Stimulated activated CD4-positive, alpha-beta T cell treated with anti-CD3 and anti-CD28 coated beads, TNF-alpha, amount 100 ng/mL, for 48 hours (primary cell): ENCODE data around the gene SH3RF3.
"Not testable (repeated sequence)": the region's sequence is repeated elsewhere in the genome, so short reads cannot be mapped to it uniquely, and the experiment has no call there.

Source experiments
- DNase-seq, 3 donors: peaks; one replicate each; pipeline ENCODE4 v3.0.0-alpha.2; 2020; ENCODE audit warnings: low read depth in 3 of 3

The SH3RF3 gene

DNA sequence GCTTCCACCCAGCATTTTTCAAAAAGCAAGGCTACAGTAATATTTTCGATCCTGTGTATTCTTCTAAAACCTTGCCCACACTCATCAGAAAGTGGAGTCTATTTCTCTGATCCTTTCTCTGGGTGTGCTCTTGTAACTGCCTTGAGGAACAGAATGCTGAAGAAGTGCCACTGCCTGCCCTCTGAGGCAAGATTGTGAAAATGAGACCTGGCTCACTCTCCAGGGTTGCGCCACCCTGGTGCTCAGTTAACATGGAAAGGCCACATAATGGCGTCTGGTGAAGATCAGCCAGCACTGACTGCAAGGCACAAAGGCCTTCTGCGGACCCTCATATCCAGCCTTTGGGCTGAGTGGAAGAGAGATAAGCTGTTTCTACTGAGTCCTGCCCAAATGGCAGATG lies 11.2 kb upstream of the SH3RF3 start:
- no peak for DNase-seq

DNA sequence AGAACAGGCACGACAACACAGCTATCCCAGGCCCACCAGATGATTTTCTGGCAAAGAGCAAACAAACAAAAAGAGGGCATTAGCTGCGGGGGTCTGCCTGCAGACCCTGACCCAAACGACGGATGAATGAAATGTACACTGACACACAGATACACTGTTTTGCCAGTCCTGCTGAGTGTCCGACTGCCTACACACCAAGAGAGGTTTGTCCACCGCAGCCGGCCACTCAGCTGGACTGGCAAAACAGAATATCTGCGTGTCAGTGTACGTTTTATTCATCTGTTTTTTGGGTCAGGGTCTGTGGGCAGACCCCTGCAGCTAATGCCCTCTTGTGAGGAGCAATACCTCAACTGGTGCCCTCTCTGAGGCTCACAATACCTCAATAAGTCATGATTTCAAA lies 10.7 kb upstream of the SH3RF3 start:
- no peak for DNase-seq

DNA sequence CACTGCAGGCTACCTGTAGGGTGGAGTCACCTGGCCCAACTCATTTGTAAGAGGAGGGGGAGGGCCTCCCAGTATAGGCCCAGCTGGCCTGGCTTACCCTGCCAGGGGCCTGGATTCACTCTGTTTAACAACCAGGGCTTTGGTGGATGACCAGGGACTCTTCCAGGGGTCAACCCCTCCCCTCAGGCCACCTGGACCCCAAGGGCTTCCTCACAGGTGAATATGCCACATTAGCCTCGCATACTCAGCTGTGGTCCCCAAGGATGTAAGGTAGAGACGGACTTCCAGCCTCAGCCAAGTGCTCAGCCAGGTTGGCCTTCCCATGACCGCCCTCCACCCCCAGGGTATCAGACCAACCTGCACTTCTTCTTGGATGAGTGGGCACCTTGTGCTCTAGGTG lies 8.8 kb upstream of the SH3RF3 start:
- no peak for DNase-seq

DNA sequence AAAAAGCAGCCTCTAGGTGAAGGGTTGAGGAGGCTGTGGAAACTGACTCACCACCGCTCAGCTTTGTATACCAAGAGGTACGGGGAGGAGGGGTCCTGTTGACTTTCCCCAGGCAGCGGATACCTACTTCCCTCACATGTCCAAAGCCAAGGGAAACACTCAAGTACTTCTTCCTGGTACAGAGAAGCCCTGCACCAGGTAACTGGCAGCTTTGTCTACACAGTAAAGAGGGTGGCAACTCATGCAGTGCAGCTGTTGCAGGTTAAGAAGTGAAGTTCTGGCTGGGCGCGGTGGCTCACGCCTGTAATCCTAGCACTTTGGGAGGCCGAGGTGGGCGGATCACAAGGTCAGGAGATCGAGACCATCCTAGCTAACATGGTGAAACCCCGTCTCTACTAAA lies 8.3 kb upstream of the SH3RF3 start:
- DNase-seq = not testable (repeated sequence)

DNA sequence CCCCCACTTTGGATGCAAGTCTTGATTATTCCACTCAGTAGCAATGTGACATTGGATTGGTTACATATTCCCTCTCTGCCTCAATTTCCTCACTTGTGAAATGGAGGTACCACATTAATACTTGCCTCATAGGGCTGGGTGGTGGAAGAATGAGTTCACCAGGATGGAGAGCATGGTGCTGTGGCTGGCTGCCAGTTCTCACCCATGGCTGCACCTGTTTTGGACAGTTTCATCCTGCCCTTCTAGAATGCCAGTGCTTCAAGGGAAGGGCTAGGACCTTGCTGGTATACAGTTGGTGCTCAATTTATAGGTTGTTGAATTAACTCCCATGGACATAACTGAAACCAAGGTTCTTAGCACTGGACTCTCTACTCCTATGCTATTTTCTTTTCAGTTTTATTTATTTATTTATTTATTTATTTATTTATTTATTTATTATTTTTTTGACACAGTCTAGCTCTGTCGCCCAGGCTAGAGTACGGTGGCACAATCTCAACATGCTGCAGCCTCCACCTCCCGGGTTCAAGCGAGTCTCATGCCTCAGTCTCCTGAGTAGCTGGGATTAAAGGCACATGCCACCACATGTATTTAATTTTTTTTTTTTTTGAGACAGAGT lies 5.3 kb upstream of the SH3RF3 start:
- no peak for DNase-seq

DNA sequence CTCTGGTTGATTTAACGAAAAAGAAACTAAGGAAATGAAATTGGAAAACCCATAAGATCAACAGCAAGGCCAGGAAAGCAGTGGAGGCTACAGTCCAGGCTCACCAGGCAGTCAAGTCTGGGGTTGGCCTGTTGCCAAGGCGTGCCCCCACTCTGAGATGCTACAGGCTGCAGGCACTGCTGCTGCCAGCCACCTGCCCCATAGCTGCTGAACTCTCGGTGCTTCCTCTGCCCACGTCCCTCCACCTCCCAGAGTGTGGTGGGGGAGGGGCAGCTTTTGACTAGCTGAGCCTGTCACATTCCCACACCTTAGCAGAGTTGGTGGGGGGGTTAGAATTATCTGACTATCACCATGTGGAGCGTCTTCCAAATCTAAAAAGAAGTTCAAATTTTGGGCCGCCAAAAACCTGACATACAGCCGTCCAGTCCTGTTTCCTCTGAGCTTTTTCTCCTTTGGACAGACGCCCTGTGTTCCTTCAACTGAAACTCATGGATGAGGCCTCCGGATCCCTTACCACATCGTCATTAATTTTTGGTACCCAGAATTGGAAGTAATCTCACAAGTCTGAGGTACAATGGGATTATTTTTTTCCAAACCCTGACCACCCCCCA lies 3.9 kb upstream of the SH3RF3 start:
- no peak for DNase-seq

DNA sequence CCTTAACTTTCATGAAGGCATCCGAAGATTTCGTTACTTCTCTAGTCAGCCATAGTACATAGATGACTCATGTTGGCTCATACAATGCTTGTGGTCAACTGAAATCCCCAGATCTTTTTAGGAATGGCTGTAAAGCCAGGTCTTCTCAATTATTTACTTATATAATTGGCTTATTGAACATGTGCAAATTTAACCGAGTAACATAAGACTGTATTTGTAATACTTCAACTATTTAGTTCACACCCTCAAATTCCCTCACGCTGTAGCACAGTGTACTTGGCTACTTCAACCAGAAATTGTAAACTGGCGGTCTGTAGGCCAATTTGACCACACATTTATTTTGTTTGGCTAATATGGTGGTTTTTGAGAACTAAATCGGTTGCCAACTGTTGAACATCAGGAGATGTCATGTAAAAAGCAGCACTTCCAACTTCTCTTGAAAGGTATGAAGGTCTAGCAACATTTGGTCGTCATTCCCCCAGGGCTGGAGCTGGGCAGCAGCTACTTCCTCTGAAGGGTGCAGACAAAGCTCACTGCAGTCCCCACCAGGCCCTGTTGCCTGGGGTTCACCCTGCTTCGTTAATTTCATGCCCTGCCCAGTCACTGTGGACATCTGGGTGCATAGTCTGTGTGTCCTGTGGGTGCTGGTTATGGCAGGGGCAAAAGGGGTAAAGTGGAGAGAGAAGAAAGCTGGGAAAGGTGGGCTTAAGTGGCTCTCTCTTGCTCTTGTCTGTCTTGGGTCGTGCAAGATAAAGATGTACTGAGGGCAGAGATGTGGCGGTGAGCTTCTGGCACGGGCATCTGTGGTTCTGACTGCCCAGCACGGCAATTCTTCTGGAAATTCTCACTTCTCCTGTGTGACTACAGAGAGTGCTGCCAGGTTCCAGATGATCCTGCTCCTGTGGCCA lies 3.2 kb upstream of the SH3RF3 start:
- DNase-seq = no peak

DNA sequence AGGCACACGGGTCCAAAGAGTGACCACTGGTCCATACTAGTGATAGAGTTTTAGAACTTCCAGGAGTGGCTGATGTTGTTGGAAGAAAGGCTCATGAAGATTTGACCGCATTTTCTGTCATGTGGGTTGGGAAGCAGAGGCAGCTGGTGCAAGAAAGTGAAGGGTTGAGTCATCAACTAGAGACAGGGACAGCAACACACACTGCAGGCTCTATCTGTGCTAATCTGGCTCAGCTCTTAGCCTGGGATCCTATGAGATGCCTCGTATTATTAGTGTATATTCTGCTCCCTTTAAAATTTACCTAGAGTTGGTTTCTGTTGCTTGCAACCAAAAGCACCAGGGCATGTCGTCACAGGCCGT lies 2.5 kb upstream of the SH3RF3 start:
- DNase-seq = no peak

DNA sequence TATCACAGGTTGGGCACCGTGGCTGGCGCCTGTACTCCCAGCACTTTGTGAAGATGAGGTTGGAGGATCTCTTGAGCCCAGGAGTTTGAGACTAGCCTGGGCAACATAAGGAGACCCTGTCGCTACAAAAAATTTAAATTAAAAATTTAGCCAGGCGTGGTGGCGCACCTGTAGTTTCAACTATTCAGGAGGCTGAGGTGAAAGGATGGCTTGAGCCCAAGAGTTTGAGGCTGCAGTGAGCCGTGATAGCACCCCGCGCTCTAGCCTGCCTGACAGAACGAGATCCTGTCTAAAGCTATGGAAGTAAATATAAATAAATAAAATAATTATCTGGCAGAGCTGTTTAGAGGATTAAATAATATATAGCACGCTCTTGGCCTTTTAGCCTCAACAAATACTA lies 1.4 kb upstream of the SH3RF3 start:
- no peak for DNase-seq

DNA sequence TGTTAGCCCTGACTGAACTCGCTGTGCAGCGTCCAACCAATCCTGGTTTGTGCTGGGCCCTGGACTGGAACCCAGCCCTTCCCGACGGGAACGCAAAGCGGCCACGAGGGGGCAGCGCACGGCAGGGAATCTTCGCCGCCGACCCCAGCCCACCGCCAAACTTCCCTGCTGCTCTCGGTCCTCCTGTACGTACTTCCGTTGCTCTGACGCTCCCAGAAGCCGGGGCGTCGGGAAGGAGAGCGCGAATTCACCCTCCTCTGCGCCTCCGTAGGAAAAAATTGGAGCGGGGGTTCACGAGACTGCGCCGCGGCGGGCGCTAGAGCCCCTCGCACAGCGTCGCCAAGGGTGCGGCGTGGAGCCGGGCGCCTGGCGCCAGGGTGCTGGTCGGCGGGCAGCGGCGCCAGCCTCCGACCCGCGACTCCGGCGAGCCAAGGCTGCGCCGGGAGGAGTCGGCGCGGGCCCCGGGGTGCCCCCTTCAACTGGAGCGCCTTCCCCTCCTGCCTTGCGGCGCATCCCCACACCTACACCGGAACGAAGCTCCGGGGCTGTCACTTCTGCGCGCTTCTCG lies 873 bp upstream of the SH3RF3 start:
- DNase-seq = peak; percentile 34 to 64 (median 42)

DNA sequence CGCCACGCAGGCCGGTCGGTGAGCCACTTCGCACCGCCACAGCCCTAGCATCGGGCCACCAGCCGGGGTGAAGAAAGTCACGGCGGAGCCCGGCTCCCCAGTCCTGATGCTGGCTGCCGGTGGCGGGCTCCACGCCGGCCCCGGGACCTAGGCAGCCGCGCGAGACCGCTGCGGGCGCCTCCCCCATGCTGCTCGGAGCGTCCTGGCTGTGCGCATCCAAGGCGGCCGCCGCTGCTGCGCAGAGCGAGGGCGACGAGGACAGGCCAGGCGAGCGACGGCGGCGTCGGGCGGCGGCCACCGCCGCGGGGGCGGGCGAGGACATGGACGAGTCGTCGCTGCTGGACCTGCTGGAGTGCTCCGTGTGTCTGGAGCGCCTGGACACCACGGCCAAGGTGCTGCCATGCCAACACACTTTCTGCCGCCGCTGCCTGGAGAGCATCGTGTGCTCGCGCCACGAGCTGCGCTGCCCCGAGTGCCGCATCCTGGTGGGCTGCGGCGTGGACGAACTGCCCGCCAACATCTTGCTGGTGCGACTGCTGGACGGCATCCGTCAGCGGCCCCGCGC lies 433 bp downstream of the SH3RF3 start:
- peak in 1 of 3 donors; percentile 32 for DNase-seq

DNA sequence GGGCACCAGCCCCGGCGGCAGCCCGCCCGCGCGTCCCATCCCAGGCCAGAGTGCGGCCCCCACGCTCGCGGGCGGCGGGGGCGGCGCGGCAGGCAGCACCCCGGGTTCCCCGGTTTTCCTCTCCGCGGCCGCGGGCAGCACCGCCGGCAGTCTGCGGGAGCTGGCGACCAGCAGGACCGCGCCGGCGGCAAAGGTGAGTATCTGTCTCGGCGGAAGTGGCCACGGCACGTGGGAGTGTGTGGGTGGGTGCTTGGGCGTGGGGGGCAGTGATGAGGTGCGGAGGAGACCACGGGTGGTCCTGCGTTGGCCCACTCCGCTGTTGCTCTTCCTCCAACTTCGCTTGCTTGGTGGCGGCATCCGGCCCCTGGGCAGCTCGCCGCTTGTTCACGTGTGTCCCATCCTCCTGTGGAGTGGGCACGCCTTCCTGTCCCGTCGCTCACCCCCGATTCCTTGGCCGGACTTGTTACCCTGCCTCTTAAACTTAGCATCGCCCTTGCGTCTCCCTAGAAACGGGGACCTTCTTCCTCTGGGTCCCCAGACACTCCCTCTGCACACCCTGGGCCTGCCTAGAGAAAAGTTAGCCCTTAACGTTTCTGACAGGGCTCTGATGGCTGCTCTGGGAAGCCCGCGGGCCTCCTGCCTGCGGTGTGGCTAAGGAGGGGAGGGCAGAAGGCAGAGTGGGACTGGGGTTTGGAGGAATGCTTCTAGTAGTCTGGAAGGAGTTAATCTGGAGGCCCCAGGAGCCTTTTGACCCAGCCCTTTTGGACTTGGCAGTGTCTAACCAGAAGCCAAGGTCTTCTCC lies 1.1 kb downstream of the SH3RF3 start:
- DNase-seq = no peak

DNA sequence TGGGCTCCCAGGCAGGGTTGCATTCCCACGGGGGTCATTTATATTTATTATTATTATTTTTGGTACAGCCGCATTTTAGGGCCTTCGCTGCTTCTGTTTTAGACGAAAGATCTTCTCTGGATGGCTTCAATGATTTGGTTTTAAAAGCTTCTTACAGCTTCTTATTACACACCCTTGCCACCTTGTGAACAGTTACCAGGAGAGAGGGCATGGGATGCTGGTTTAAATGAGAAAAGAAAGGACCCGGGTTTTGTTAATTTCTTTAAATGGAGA lies 1.7 kb downstream of the SH3RF3 start:
- no peak for DNase-seq

DNA sequence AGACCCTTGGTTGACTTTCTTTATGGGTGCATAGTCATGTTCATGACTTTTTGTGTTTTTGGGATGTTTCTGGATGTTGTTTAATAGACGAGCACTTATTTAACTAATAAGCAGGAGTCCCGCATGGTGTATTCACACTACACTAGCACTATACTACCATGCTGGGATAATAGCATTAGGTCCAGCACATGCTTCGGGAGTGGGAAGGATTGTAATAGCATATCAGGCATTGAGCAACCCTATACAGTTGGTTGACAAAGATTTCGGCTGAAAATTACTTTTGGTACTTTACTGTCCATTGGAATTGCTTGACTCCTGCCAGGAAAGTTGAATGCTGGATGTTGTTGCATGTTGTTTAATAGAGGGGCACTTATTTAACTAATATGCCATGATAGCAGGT lies 2.8 kb downstream of the SH3RF3 start:
- no peak for DNase-seq

DNA sequence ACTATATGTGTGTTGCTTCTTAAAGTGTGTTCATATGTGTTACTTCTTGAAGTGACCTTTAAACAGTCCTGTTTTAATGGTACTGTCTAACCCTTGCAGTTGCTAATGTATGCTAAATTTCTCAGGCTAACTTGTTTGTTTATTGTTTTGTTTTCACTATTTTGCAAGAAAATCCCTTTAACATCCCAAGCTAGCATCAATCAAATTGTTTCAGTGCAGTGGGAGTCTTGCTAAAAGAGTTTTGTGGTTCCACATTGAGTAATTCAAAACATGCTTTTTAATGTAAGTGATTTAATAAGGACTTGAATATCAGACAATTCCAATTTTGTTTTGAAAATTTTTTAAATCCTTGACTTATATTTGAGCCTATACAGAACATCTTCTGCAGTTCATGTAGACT lies 3.6 kb downstream of the SH3RF3 start:
- no peak for DNase-seq

DNA sequence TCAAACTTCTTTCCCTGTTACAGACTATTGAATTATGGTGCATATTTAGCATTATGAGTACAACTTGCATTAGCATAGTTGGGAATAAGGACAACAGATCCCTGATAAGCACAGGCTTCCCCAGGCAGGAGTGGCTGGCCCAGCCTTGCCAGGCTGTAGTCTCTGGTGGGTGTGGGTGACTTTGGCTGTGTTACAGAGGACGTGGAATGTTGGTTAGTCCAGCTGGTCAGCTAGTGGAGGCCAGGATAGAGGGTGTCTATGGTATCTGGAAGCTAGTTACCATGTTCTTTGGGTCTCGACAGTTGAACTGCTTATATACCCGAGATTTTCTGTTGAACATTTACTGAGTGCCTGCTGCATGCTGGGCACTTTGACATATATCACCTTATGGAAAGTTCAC lies 4.7 kb downstream of the SH3RF3 start:
- DNase-seq = no peak

DNA sequence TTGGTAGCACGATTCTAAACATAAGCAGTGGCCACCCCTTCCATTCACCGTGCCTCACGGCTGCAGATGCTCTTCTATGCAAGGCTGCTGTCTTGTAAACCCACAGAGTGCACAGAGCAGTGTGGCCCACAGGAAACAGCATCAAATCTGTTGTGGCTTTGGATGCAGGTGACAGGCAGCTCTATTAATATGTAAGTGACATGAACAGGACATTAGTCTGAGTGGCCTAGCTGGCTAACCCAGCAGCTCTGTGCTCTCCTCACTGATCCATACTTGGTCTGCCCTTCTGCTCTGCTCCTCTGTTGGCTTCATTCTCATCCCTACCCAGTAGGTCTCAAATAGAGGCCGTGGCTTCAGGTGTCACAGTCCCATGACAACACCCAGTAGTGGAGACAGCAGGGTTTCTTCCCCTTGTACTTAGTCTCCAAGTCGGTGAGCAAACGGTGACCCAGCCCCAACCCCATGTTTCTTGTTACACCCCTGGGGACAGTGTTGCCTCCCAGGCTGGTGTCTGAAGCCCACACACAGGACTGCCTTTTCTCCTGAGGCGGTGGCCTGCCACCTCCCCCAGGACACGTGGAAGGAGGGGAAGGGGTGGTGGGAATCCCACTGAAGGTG lies 5.8 kb downstream of the SH3RF3 start:
- DNase-seq = no peak

DNA sequence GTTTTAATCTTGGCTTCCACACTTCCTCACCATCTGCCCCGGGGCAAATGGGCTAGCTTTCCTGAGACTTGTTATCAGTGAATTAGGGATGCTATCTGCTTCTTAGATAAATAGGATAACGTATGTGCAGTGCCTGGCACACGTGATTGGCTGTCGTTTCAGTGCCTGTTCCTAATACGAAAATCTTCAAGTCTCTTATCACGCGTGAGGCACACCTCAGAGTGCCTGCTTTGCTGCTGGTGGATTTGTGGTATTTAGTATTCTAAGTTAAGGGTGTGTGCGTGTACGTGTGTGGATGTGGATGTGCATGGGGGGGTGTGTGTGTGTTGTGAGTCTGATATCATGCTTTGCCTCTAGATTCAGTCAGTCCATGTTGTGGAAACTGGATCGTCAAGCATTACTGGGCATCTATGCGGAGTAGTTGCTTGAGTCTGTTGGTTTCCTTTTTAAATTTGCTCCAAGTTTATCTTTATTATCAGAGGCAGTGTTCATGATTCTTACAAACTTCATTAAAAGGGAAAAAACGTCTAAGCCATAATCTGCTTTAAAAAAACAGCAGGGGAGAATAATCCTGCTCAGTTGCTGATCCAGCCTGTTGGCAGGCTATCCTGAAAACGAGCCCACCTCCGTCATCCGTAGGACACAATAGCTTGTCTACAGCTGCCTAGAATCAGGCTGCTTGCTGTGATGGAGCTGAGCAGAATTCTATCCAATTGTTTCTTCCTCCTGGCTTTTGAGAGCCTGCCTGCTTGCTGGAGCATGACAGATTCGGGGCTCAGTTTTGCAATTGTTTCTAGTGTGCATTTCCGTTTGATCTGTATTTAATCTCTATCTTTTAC lies 6.6 kb downstream of the SH3RF3 start:
- no peak for DNase-seq

DNA sequence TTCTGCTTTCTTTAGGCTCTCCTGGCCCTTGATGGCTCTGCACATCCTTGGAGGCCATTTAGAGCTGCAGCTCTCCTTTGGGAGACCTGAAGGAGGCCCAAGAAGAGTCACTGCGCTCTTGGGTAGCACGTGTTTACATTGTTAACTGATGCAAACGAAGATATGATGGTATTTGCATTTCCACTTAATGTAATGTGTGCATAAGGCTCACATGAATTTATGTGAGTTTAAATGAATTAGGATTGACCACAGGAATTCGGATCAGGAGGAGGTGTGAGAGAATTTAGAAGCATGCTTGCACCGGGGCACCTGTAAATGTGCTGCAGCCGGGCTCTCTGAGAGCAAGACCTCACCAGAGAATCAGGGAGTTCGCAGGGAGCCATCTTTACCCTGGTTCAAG lies 7.5 kb downstream of the SH3RF3 start:
- no peak for DNase-seq

DNA sequence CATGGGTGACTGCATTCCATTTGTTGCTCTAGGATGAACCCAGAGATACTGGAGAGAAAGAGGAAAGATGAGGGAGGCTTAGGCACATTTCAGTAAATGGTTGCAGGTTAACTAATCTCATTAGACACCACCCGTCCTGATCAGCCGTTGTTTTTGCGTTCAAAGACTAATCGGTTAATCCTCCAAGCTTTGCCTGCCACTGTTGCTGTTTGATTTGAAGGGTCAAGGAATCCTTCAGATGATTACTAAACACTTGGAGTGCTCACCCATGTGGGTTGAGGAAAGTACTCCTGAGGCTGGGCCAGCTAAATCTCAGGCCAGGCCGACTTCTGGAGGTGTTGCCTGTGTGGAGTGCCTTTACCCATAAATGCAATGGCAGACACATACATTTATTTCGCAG lies 8.6 kb downstream of the SH3RF3 start:
- DNase-seq = no peak

DNA sequence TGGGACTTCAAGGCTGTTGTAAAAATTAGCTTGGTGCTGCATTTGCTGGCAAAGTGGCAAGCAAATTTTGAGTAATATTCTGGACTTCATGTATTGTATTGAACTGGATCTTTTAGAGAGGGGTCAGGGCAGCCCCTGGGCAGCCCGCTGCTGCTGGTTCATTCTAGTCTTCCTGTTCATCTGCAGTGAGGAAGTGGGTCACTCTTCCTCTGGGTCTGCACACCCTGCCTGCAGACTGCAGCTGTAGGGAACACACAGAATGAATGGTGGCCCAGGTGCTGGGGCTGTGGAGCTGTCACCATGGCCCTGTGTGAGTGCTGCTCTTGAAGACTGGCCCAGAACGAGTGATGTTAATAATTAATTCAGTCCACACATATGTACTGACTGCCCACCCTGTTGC lies 9.4 kb downstream of the SH3RF3 start:
- DNase-seq = no peak
